Colonic mucosa (tissue), 4 donors: ENCODE results near the gene RBP5. TPM values are rescaled to one million over a fixed set of nuclear protein-coding genes. Genes with fewer than 3 reads are reported as not detected.
A peak's percentile ranks its signal among the peaks of the same experiment; 100 is the strongest.

ENCODE experiments used
- DNase-seq: peaks from one replicate; pipeline ENCODE4 v3.0.0-alpha.2; 2020
- H3K27ac ChIP-seq: fragments of 200-600 bp; one replicate; pipeline ENCODE4 v1.8.0; 2021
- H3K27me3 ChIP-seq: fragments of 200-600 bp; one replicate; pipeline ENCODE4 v1.8.0; 2021
- H3K36me3 ChIP-seq: fragments of 200-600 bp; one replicate; pipeline ENCODE4 v1.8.0; 2021
- H3K4me1 ChIP-seq: fragments of 200-600 bp; one replicate; pipeline ENCODE4 v1.8.0; 2021; ENCODE audit warnings: mild to moderate bottlenecking
- H3K4me3 ChIP-seq: fragments of 200-600 bp; one replicate; pipeline ENCODE4 v1.8.0; 2021
- H3K9ac ChIP-seq, 2 donors: one replicate each; pipeline ENCODE4 v1.7.0; 2013; ENCODE audit warnings: control low read depth in 2 of 2, low read depth in 2 of 2, low read length in 2 of 2
- H3K9me3 ChIP-seq: fragments of 200-600 bp; one replicate; pipeline ENCODE4 v1.8.0; 2021
- intact Hi-C: fragments of 100-400 bp; cut with DNase I; formaldehyde crosslinking; loops from one replicate; pipeline ENCODE4 v1.14.1; 2022
- total RNA-seq, 2 donors: library from RNA; stranded (reverse); fragmentation: NEBNext Ultra II Directional in 1 of 2; extraction: Animal tissue kit (Norgen Biotek cat#: 25700) in 1 of 2; gene quantifications; one replicate each; pipeline ENCODE4 v1.2.1, GENCODE V29; 2021
- TF ChIP-seq, protein P1 (sequence below): fragments of 200-600 bp; IDR thresholded peaks from one replicate; pipeline ENCODE4 v1.8.0; 2022; ENCODE audit warnings: antibody characterized with exemption, mild to moderate bottlenecking
- donor health status: healthy.
- donor health status: DM: no; HTN: no; CAD: no.
- donor health status: DM: no; HTN: no; CAD: no.

The RBP5 gene
- total RNA-seq, 2 donors from 2014 or later, result 2.4 to 3.7 TPM

- TF ChIP-seq, protein P1, sequence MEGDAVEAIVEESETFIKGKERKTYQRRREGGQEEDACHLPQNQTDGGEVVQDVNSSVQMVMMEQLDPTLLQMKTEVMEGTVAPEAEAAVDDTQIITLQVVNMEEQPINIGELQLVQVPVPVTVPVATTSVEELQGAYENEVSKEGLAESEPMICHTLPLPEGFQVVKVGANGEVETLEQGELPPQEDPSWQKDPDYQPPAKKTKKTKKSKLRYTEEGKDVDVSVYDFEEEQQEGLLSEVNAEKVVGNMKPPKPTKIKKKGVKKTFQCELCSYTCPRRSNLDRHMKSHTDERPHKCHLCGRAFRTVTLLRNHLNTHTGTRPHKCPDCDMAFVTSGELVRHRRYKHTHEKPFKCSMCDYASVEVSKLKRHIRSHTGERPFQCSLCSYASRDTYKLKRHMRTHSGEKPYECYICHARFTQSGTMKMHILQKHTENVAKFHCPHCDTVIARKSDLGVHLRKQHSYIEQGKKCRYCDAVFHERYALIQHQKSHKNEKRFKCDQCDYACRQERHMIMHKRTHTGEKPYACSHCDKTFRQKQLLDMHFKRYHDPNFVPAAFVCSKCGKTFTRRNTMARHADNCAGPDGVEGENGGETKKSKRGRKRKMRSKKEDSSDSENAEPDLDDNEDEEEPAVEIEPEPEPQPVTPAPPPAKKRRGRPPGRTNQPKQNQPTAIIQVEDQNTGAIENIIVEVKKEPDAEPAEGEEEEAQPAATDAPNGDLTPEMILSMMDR, result no peak
- Histone ChIP-seq H3K4me3 (no peak overlapping the region), H3K9ac (no peak overlapping the region), H3K36me3 (no peaks in the 10 kb centered on the region), H3K4me1 (peaks cover 6% of the 10 kb centered on the region), H3K27me3 (no peaks in the 10 kb centered on the region), H3K9me3 (no peaks in the 10 kb centered on the region), H3K27ac (no peak overlapping the region)
- intact Hi-C loops, result no loop called here
- no peak for DNase-seq
Measured at GRCh38 chr12:7112041-7112440, 16.6 kb downstream of the RBP5 start.

DNA sequence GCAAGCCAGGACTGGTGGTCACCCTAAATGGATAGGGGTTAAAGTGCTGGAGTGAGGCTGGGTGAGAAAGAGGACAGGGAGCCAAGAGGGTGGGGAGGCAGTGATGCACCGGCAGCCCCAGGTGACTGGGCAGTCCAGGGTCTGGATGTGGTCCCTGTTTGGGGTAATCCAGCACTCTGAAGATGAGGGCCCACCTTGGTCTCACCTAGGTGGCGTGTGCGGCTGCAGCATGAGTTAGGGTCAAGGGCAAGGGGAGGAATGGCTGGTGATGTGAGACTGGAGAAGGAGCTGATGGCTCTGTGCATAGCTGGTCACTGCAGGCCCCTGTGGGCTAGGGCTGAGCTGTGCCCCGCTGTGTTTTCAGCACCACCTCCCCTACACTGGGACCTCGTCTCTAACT, 18.0 kb downstream of the RBP5 start:
- Histone ChIP-seq H3K27ac (no peak overlapping the region), H3K4me3 (no peak overlapping the region), H3K9ac (no peak overlapping the region), H3K36me3 (no peaks in the 10 kb centered on the region), H3K27me3 (no peaks in the 10 kb centered on the region), H3K9me3 (no peaks in the 10 kb centered on the region), H3K4me1 (peaks cover 6% of the 10 kb centered on the region)
- no peak for DNase-seq
- intact Hi-C loops, result no loop called here
- TF ChIP-seq, protein P1, result no peak

DNA sequence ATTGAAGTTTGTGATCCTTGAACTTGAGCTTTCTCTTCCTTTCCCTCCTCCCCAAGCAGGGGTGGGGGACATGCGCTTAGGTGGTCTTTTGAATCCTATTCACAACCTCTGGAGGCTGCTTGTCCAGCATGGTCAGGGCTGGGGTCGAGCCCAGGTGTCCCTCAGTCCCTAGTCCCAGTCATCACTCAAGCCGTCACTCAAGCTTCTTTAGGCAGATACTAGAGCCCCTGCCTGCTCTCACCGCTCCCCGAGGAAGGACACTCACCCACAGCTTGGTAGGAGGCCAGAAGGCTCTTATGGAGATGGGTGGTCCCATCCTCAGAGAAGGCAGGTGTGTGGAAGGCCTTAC, 19.1 kb downstream of the RBP5 start:
- H3K9ac ChIP-seq, result peak overlapping the region; percentile 19 to 93
- H3K27ac ChIP-seq, result peak overlapping the region; percentile 96
- intact Hi-C loops, result no loop called here

GRCh38 chr12:7108796-7109571, 19.7 kb downstream of the RBP5 start, which contains the start of gene C1RL:
C1RL (minus strand) TSS chr12:7109214; CDS start chr12:7109180, 34 bp downstream.
- Histone ChIP-seq H3K9ac (peak within 1 kb of the TSS; percentile 82 to 93), H3K27ac (peak within 1 kb of the TSS; percentile 96), H3K27me3 (no peaks in the 10 kb centered on the region), H3K4me3 (peak within 1 kb of the TSS; percentile 61), H3K9me3 (no peaks in the 10 kb centered on the region), H3K36me3 (peaks cover 3% of the 10 kb centered on the region), H3K4me1 (peaks cover 6% of the 10 kb centered on the region)
- TF ChIP-seq, protein P1, result peak; percentile 98
- intact Hi-C loops, result no loop called here
- DNase-seq, result peak; percentile 96

More for the DNA sequence above, 19.1 kb downstream of the RBP5 start:
- Histone ChIP-seq H3K36me3 (peaks cover 3% of the 10 kb centered on the region), H3K4me3 (peak overlapping the region; percentile 61), H3K9me3 (no peaks in the 10 kb centered on the region), H3K4me1 (peaks cover 6% of the 10 kb centered on the region), H3K27me3 (no peaks in the 10 kb centered on the region)
- DNase-seq, result no peak
- TF ChIP-seq, protein P1, result no peak

DNA sequence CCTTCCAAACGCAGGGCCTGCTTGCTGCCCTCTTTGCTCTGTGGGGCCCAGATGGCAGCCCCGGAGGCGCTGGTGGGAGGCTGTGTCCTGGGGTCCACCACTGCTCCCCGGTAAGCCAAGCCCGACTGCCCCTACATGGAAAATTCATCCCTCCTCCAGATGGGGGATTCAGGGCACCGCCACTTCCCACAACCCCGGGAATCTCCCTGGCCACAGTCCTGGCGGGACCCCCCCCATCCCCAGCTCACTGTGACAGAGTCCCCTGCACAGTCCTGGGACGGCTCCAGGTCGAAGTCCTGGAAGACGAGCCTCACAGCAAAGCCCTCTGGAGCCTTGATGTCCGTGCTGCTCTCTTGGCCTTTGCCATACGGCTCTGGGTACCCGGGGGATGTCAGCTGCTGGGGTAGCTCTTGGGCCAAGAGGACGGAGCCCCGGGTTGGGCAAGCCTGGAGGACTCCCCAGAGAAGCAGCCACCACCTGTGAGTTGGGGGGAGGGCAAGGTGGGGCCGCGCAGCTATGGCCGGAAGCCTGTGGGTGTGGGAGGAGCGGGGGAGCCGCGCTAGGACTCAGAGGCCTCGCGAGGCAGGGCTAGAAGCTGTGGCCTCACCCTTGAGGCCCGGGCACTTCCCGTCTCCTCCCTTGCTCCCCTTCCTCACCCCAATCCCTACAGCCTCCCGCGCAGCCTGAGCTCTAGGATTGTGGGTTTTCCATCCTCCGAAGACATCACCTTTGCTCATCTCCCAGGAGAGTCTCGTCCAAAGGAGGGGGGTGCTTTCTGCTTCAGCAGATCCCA, 20.5 kb downstream of the RBP5 start:
- Histone ChIP-seq H3K27me3 (no peaks in the 10 kb centered on the region), H3K36me3 (peaks cover 3% of the 10 kb centered on the region), H3K9ac (peak overlapping the region; percentile 82 to 93), H3K4me3 (peak overlapping the region; percentile 61), H3K27ac (peak overlapping the region; percentile 96), H3K9me3 (no peaks in the 10 kb centered on the region), H3K4me1 (peaks cover 6% of the 10 kb centered on the region)
- TF ChIP-seq, protein P1, result no peak
- peak; percentile 80 for DNase-seq
- intact Hi-C loops, result no loop called here
